GM04504 (cell line): Measurements from ENCODE around the gene MPRIP.

Experiments
- DNase-seq: peaks from one replicate; pipeline ENCODE4 v3.0.0-alpha.2; 2012; ENCODE audit warnings: low read depth

MPRIP gene

DNA sequence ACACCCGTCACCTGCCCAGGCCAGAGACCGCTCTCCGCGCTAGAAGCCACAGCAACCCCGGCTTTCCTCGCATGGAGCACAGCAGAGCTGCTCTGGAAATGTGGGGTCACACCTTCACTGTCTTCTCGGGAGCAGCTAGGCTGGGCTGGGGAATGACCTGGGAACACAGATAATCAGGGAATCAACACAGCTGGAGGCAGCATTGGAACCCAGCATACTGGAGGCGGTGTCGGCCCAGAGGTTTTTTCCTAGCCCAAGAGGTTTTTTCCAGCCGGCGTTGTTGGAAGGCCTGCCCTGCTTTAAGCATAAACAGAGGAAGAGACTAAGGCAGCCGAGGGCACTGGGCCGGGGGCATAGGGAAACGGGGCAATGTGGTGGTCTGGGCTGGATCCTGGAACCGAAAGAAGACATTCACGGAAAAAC lies 164.7 kb downstream of the MPRIP start:
- no peak for DNase-seq

DNA sequence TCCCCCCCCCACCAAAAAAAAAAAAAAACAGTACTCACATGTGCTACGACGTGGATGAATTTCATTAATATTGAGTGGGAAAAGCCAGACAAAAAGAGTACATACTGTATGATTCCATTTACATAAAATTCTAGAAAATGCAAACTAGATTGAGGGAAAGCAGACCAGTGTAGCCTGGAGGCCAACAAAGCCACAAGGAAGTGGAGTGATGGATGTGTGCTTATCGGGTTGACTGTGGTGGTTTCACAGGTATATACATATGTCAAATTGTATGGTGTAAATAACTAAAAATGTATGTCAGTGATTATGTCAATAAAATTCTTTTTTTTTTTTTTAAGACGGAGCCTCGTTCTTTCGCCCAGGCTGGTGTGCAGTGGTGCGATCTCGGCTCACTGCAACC lies 165.7 kb downstream of the MPRIP start:
- DNase-seq = no peak

DNA sequence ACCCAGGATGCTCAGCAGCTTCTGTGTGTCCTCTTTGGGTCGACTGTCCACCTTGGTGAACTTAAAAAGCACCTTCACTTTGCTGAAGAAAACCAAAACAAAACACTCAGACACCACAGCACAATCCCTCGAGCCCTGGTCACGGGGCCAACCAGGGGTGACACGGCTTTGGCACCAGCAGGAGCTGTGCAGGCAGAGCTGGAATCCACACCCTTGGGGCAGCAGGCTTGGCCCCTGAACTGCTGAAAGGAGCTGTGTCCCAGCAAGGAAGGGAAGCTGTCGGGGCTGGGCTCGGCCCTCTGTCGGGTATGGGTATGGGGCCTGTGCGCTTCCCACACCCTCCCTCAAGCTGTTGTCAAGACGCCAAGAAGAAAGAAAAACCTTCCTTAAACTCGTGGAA lies 171.5 kb downstream of the MPRIP start:
- no peak for DNase-seq

DNA sequence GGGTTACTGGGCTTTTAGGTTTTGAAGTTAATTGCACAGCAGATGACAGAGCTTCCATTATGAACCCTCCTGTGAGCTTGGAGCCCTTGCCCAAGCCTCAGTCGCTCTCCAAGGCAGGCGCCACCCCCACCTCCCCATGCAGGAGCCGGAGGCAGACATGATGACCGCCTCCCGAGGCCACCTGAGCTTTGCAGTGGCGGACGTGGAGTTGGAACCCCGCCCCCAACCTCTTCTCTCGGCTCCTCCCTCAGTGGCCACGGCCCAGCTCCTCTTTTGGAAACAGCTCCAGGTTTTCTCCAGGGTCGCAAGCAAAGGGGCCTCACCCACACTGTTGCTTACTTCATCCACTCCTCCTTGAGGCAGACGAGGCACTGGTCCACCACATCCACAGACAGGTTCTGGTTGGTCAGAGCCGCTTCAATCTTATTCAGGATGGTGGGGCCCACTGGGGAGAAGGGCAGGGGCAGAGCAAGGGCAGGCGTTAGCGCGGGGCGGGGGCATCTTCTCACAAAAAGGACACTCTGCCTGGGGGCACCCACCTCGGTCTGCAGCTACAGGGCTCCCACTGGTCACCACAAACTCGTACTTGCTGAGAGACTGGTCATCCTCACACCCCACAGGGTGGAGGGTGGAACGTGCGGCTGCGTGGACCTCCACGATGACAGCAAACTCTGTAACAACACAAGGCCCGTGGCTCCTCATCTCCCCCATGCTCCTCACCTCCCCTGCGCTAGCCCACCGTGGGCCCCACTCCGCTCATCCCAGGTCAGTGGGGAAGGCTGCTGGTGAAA lies 172.6 kb downstream of the MPRIP start:
- no peak for DNase-seq

DNA sequence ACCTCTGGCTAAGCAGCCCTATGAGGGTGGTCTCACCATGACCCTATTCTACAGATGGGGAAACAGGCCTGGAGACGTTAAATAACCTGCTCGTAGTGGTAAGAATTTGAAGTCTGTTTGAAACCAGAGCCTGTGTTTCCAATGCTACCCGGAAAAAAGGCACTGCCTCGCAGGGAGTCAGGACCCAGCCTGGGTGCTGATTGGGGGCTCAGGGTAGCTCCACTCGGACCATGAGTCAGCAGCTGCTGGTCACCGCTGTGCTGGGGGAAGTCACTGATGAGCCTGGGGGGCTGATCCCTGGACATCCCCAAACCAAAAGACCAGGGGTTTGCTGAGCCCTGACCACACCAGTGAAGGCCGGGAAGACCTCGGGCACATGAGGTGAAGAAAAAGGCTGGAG lies 173.3 kb downstream of the MPRIP start:
- no peak for DNase-seq

DNA sequence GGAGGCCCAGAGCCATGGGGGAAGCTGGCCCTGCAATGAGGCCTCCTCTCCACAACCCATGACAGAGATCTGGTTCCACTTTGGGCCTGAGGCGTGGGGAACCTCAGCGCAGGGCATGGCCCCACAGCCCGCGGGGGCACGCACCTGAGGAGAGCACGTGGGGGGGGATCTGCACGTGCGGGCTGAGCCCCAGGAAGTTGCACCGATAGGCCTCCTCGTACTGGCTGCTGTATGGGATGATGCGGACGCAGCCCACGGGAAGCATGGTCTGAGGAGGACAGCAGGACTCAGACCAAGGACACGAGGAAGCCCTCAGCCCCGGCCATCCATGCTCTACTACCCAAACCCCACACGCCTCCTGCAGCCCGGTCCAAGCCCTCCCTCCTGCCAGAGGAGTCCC lies 174.0 kb downstream of the MPRIP start:
- no peak for DNase-seq

DNA sequence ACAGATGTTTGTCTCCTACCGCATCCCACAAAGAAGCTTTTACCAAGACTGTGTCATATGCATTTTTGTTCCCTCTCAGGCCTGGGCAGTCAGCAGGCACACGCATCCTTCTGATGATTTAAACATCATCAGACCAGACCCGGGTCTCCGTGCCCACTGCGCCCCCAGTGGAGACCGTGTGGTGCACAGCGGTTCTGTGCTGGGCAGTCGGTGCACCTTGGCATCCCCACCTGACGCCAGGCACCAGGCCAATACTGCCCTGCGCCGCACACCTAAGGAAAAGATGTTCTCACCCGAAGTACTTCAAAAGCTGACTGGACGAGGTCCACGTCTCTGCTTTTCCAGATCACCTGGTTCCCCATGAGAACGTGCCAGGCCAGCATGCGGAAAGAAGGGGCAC lies 174.5 kb downstream of the MPRIP start:
- no peak for DNase-seq

DNA sequence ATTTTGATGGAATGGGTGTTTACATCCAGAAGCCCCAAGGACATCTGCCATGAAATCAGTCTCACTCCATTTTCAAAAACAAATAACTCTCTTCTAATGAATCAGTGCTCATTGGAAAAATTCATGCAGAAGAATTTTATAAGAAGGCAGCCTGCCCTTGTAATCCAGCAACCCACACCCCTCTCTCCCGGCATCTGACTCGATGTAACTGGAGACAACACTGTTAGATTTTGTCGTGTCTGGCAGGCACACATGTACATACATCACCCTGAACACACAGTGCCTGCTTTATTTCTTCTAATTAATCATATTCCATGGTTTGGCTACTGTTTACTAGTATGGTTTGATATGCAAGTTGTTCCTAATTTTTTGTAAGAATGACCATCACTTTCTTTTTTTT lies 175.7 kb downstream of the MPRIP start:
- no peak for DNase-seq

DNA sequence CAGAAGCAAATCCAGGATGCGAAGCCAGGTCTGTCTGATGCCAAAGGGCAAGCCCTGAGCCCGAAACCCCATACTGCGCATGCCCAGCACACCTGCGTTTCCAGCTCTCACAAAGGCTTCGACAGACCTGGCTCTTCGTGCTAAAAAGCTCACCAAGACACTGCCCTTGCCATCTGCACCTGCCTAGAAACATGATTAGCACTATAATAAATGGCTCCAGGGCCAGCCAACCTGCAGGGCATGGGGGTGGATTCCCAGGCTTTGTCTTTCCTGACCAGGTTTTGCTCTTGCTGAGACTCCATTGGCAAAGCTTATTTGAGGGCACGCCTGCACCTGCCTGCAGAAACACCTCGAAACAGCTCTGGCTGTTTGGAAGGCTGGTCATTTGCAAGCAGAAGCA lies 178.3 kb downstream of the MPRIP start:
- no peak for DNase-seq

DNA sequence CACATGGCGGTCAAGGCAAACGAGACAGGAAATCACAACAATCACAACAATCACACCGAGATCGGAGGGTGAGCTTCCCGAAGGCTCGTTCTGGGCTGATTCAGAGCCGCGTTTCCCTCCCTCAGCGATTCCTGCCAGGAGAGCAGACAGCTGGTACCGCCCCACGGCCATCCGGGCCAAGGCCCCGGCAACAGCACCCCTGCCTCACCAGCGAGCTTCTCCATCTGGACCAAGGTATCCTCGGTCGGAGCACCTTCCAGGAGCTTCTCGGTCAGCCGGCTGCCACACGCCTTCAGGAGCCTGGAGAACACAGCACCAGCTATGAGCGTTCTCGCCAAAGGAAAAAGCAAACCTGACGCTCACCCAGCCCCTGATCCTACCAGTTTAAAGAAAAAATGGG lies 179.1 kb downstream of the MPRIP start:
- no peak for DNase-seq

DNA sequence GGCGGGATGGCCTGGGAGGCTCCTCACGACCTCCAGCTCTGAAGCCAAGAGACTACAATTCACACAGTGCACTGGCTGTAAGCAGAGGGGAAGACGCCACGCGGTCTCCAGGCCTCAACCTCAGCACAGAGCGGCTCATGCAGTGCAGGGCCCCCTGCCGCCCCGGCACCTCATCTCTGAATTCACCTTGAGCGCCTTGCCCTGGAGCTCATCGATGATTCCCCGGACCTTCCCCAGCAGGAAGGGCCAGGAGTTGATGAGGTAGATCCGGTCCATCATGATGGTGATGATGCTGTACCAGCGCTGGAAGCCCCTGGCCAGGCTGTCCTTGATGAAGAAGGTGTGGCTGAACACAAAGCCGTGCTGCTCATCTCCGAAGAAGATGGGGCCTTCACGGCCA lies 181.5 kb downstream of the MPRIP start:
- DNase-seq = no peak

DNA sequence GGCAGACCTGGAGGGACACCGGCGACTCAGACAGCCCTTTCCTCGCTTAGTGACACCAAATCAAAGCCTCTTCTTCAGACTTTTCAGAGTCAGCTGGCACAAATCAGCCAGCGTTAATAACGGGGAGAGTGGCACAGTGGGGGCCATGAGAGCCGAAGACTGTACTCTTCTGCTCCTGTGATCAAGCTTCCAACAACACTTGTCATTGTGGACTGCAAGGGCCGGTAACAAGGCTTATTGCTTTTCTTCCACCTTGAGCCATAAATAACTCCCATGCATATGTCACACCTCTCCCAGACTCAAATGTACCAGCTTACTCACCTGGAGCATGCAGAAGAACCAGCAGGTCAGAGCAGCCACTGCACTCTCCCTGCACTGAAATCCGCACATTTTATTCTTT lies 181.9 kb downstream of the MPRIP start:
- no peak for DNase-seq

DNA sequence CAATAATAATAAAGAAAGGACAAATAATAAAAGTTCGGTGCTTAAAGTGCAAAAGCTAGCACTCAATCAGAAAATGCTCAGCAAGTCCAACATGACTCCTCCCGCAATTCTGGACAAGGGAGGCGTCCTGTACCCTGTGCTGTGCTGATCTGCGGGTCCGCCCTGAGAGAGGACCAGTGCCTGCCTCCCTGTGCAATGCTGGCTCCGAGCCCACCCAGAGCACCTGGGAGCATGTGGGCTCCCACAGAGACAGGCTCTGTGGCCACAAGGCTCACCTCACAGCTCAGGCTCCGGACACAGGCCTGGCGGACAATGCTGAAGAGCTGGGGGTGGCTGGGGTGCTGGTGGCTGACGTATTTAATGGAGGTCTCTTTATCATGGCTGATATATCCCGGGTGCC lies 183.6 kb downstream of the MPRIP start:
- DNase-seq = no peak

DNA sequence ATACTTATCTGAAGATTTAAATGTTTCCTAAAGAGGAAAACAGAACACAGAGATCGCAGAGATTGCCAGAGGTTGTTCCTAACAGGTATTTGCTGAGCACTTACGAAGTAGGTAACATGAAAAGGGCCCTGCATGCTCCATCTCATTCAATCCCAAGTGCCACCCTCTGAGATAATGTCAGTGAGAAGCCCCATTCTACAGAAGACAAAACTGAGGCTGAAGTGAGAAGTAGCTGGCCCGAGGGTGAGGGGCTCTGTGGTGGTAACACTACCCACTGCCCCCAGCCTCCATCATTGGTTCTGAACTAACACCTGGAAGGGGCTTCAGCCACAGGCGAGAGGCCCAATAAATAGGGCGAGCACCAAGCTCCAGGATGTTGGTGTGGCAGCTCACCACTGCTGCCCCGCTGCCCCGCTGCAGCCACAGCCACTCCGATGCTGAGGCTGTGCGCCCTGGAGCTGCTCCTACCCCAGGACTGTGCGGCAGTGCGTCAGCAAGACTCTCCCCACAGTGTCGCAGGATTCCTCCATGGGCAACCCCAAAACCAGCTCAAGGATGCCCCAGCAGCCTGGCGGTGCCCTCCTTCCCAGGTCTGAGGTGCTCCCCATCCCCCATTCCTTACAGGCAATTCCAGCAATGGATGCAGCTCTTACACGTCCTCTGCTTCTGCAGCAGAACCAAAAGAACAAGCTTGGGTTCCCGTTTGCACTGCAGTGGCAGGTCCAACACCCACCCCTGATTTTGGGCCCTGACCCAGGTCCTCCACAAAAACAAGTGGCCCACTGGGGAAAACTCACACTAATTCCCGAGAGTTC lies 184.4 kb downstream of the MPRIP start:
- no peak for DNase-seq

DNA sequence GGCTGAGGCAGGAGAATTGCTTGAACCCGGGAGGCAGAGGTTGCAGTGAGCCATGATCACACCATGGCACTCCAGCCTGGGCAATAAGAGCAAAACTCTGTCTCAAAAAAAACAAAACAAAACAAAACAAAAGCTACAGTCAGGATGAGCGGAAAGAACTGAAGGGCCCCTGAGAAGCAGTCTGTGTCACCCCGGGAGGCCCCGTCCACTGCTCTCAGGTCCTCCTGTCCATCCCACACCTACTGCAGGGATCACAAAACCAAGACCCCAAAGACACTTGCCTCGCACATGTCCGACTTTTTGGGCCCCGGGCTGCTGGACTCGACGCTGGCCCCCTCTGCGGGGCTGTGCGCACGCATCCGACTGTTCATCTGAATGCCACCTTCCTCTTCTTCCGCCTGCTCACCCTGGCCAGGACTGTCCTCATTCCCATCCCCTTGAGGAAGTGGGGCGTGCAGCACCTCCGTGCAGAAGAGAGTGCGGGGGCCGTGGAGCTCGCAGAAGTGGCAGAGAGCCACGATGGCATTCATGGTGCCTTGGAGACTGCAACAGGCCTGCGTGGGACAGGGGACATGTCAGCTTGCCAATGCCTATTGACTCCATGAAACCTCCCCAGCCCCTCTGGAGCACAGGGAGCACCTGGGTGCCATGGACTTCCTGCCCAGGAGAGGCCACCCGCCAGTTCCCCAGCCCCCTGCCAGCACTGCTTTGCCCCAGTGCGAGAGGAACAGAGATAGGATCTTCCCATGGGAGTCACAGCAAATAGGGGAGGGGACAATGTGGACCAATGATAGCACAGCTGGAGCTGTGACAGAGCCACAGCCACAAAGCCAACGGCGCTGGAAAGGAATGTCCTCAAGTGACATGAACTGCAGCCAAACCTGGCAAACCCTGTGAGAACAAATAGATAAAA lies 185.6 kb downstream of the MPRIP start:
- no peak for DNase-seq

DNA sequence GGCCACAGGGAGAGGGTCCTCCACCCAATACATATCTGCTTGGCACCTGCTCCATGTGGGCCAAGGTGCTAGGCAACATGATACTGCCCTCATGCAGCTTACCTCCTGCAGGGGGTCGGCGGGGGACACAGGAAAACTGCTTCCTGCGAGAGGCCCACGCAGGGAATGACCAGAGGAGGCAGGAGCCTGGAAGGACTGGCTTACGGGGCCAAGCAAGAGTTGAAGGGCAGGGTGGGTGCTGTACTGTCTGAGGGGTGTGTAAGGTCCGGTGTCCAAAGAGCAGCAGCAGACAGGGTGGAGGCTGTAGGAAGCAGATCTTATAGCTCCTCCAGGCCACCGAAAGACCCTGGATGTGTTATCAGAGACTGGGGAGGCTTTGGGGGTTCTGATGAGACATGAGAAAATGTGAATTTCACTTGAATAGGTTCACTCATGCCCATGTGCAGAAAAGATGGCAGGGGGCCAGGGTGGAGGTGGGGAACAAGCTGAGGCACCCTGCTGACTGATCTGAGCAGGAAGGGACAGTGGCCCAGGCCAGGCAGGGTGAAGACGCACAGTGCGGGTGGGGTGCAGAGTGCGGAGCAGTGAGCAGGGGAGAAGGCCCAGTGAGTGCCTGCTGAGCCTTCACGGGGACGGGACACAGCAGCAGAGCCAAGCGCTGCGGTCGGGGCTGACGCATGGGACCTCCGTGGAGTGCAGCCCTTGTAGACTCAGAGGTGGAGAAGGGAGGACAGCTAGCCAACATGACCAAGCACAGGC lies 186.4 kb downstream of the MPRIP start:
- no peak for DNase-seq

DNA sequence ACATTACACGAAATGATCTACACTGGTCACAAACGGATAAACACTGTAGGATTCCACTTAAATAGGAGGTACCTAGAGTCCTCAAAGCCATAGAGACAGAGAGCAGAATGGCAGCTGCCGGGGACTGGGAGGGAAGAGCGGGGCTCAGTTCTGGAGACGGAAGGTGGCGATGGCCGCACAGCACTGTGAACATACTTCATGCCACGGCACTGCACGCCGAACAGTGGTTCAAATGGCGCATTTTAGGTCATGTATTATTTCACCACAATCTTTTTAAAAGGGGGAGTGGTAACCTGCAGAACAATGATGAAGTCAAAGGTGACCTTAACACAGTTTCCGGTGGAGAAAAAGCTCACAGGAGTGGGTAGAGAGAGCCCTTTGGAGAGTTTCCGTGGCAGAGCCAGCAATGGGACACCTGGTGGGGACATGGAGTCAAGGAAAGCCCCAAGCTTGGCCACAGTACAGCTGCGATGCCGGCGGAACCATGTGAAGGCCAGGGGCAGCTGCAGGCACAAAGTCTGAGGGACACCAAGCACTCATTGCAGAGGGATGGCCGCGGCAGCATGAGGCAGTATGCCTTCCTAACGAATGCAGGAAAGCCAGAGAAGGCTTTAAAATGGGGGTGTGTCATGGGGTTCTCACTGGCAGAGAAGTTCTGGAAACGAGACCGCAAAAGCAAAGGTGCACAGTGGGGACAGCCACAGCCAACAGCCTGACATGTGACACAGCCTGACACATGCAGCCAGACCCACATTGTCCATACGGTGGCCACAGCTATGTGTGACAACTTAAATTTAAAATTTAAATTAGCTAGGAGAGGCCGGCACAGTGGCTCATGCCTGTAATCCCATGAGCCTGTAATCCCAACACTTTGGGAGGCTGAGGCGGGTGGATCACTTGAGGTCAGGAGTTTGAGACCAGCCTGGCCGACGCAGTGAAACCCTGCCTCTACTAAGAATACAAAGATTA lies 187.4 kb downstream of the MPRIP start:
- no peak for DNase-seq

DNA sequence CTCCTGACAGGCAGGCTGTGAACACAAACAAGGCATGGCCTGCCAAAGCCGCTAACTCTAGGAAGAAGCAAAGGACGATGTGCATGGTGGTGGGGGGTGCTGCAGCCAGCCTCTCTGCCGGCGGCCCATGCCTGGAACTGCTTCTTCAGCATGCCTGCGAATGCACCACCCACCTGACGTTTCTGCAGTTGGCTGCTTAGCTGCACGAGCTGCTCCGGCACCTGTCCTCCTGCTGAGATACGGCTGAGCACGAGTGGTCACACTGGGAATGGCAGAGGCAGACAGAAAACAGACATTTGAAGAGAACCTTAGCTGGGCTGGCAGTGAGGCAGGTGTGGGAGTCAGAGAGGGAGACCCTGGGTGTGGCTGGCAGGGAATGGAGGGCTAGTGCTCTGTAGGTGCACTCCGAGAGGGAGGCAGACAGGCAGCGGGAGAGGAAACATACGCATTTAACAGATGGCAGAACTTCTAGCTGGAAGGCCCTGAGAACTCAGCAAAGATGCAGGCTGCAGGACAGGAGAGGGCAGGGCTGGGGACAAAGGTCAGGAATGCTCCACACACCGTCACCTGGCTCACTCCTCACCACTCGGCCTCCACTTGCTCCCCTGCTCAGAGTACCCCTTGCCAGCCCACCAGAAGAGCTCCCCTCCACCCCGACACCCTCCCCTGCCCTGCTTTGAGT lies 189.5 kb downstream of the MPRIP start:
- no peak for DNase-seq

DNA sequence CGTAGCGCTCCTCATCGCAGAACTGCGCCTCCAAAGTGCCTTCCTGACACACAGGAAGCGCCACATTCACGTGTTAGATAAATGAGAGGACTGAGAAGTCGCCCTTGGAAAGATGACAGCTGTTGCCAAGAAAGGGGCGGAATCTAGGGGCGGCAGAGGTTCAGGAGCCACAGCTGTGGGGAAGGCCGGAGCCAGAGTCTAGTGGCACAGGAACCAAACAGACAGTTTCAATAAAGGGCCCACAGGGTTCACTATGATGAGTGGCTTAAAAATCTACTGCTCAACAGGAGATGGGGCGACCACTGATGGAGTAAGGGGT lies 190.0 kb downstream of the MPRIP start:
- DNase-seq = no peak
